DOHH2 (cell line): ENCODE results near the gene C19orf25.

Source experiments
- H3F3A ChIP-seq: fragments of 200-600 bp; sonication (generic), shearing (Covaris generic); 2 replicates; pipeline ENCODE4 v1.6.0; 2016; ENCODE audit warnings: antibody characterized with exemption, mild to moderate bottlenecking; ENCODE audit not compliant: control insufficient read depth, insufficient read depth
- H3K27ac ChIP-seq: fragments of 200-600 bp; sonication (generic); 2 replicates; pipeline ENCODE4 v1.5.1; 2014; ENCODE audit warnings: low read depth, mild to moderate bottlenecking, low read length, moderate library complexity
- H3K27me3 ChIP-seq: fragments of 200-600 bp; sonication (generic); 2 replicates; pipeline ENCODE4 v1.6.1; 2014; ENCODE audit warnings: mild to moderate bottlenecking, low read length, mixed read lengths; ENCODE audit not compliant: control insufficient read depth
- H3K36me3 ChIP-seq: fragments of 200-600 bp; sonication (generic); 2 replicates; pipeline ENCODE4 v1.6.1; 2014; ENCODE audit warnings: mild to moderate bottlenecking, low read length, moderate library complexity, mixed read lengths; ENCODE audit not compliant: control insufficient read depth
- H3K4me1 ChIP-seq: fragments of 200-600 bp; sonication (generic); 2 replicates; pipeline ENCODE4 v1.6.1; 2014; ENCODE audit warnings: mild to moderate bottlenecking, low read length, mixed read lengths; ENCODE audit not compliant: control insufficient read depth
- H3K4me2 ChIP-seq: fragments of 200-600 bp; sonication (generic); 2 replicates; pipeline ENCODE4 v1.6.0; 2014; ENCODE audit warnings: mild to moderate bottlenecking, low read length, moderate library complexity
- H3K4me3 ChIP-seq: fragments of 200-600 bp; sonication (generic); 2 replicates; pipeline ENCODE4 v1.5.1; 2014; ENCODE audit warnings: mild to moderate bottlenecking, low read length, mixed read lengths
- H3K79me2 ChIP-seq: fragments of 200-600 bp; sonication (generic); 2 replicates; pipeline ENCODE4 v1.6.1; 2014; ENCODE audit warnings: mild to moderate bottlenecking, low read length, mixed read lengths; ENCODE audit not compliant: control insufficient read depth
- H3K9me2 ChIP-seq: fragments of 200-600 bp; sonication (generic); replicated peaks from 2 replicates; pipeline ENCODE4 v1.6.1; 2014; ENCODE audit warnings: mild to moderate bottlenecking, low read length, mixed read lengths; ENCODE audit not compliant: control insufficient read depth
- H3K9me3 ChIP-seq: fragments of 200-600 bp; sonication (generic); 2 replicates; pipeline ENCODE4 v1.6.1; 2014; ENCODE audit warnings: antibody characterized with exemption, low read length, mixed read lengths; ENCODE audit not compliant: control insufficient read depth, insufficient read depth
- H4K20me1 ChIP-seq: fragments of 200-600 bp; sonication (generic); 2 replicates; pipeline ENCODE4 v1.6.0; 2014; ENCODE audit warnings: low read depth, mild to moderate bottlenecking, antibody characterized with exemption, low read length, moderate library complexity; ENCODE audit not compliant: control insufficient read depth, insufficient read depth
- EZH2phosphoT487 ChIP-seq: fragments of 200-600 bp; sonication (generic); IDR thresholded peaks from 2 replicates; pipeline ENCODE4 v1.6.1; 2017; ENCODE audit warnings: borderline replicate concordance, mild to moderate bottlenecking, antibody characterized with exemption, low read length, moderate library complexity, mixed read lengths
- TF ChIP-seq, protein P1 (sequence below): fragments of 200-600 bp; sonication (generic); IDR thresholded peaks from one replicate; pipeline ENCODE4 v1.5.1; 2014; ENCODE audit warnings: antibody characterized with exemption, mild to moderate bottlenecking, low read depth, low read length; ENCODE audit not compliant: poor library complexity, severe bottlenecking

Gene C19orf25

DNA sequence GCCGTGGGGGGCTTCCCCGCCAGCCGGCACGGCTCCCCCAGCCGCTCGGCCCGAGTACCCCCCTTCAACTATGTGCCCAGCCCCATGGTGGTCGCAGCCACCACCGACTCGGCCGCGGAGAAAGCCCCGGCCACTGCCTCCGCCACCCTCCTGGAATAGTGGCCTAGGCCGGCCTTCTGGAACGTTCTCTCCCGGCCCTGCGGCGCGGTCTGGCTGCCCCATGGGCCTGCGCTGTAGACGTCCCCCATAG is 9.0 kb downstream of the C19orf25 start:
- Histone ChIP-seq H3K36me3 (no peaks in the 10 kb centered on the region), H3K4me1 (peaks cover 23% of the 10 kb centered on the region), H3F3A (0 out of 2 replicates have a peak, but pooled peaks cover 4% of the 10 kb centered on the region), H3K27ac (no peak overlapping the region), H3K4me3 (no peak overlapping the region), H3K79me2 (no peaks in the 10 kb centered on the region), H3K9me2 (no peaks in the 10 kb centered on the region), H3K9me3 (no peaks in the 10 kb centered on the region), H3K27me3 (peaks cover 39% of the 10 kb centered on the region), H3K4me2 (peak overlapping the region; percentile 62), H4K20me1 (peaks cover 19% of the 10 kb centered on the region; the same call in 1 of the 2 replicates)
- TF ChIP-seq, protein P1, sequence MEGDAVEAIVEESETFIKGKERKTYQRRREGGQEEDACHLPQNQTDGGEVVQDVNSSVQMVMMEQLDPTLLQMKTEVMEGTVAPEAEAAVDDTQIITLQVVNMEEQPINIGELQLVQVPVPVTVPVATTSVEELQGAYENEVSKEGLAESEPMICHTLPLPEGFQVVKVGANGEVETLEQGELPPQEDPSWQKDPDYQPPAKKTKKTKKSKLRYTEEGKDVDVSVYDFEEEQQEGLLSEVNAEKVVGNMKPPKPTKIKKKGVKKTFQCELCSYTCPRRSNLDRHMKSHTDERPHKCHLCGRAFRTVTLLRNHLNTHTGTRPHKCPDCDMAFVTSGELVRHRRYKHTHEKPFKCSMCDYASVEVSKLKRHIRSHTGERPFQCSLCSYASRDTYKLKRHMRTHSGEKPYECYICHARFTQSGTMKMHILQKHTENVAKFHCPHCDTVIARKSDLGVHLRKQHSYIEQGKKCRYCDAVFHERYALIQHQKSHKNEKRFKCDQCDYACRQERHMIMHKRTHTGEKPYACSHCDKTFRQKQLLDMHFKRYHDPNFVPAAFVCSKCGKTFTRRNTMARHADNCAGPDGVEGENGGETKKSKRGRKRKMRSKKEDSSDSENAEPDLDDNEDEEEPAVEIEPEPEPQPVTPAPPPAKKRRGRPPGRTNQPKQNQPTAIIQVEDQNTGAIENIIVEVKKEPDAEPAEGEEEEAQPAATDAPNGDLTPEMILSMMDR: no peak
- no peak for TF ChIP-seq EZH2phosphoT487

DNA sequence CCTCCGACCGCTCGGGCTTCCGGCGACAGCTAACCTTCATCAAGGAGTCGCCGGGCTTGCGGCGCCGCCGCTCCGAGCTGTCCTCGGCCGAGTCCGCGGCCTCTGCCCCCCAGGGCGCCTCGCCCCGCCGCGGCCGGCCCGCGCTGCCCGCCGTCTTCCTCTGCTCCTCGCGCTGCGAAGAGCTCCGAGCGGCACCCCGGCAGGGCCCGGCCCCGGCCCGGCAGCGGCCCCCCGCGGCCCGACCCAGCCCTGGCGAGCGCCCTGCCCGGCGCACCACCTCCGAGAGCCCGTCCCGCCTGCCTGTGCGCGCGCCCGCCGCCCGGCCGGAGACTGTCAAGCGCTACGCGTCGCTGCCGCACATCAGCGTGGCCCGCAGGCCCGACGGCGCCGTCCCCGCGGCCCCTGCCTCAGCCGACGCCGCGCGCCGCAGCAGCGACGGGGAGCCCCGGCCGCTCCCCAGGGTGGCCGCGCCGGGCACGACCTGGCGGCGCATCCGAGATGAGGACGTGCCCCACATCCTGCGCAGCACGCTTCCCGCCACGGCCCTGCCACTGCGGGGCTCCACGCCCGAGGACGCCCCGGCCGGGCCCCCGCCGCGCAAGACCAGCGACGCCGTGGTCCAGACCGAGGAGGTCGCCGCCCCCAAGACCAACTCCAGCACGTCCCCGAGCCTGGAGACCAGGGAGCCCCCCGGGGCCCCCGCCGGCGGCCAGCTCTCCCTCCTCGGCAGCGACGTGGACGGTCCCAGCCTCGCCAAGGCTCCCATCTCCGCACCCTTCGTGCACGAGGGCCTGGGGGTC is 9.6 kb downstream of the C19orf25 start:
- Histone ChIP-seq H3K4me2 (no peak overlapping the region; the same call in 1 of the 2 replicates), H3K79me2 (no peaks in the 10 kb centered on the region), H3K36me3 (no peaks in the 10 kb centered on the region), H3K27me3 (peaks cover 39% of the 10 kb centered on the region), H3K9me2 (no peaks in the 10 kb centered on the region), H3F3A (0 out of 2 replicates have a peak, but pooled peaks cover 4% of the 10 kb centered on the region), H3K9me3 (no peaks in the 10 kb centered on the region), H3K4me1 (peaks cover 23% of the 10 kb centered on the region), H3K4me3 (no peak overlapping the region), H4K20me1 (peaks cover 19% of the 10 kb centered on the region; the same call in 1 of the 2 replicates), H3K27ac (no peak overlapping the region)
- TF ChIP-seq, protein P1: no peak
- TF ChIP-seq EZH2phosphoT487: no peak

DNA sequence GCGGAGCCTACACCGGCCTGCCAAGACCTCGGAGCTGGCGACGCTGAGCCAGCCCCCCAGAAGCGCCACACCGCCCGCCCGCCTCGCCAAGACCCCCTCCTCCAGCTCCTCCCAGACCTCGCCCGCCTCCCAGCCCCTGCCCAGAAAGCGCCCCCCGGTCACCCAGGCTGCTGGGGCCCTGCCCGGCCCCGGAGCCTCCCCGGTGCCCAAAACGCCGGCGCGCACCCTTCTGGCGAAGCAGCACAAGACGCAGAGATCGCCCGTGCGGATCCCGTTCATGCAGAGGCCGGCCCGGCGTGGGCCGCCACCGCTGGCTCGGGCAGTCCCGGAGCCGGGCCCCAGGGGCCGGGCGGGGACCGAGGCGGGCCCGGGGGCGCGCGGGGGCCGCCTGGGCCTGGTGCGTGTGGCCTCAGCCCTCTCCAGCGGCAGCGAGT is 10.2 kb downstream of the C19orf25 start:
- Histone ChIP-seq H3K4me3 (no peak overlapping the region), H3K4me1 (peaks cover 23% of the 10 kb centered on the region), H4K20me1 (peaks cover 19% of the 10 kb centered on the region; the same call in 1 of the 2 replicates), H3K9me2 (no peaks in the 10 kb centered on the region), H3K27me3 (peaks cover 39% of the 10 kb centered on the region), H3K36me3 (no peaks in the 10 kb centered on the region), H3K4me2 (no peak overlapping the region), H3K27ac (no peak overlapping the region), H3K79me2 (no peaks in the 10 kb centered on the region), H3F3A (0 out of 2 replicates have a peak, but pooled peaks cover 4% of the 10 kb centered on the region), H3K9me3 (no peaks in the 10 kb centered on the region)
- peak; percentile 78; the same call in 1 of the 2 replicates for TF ChIP-seq EZH2phosphoT487
- TF ChIP-seq, protein P1: no peak
